ENCODE data around the gene USP15. TPM values are rescaled to one million over a fixed set of nuclear protein-coding genes. Genes with fewer than 3 reads are reported as not detected.

Gene USP15
- total and polyA plus RNA-seq, 2 of the 8 experiments (the other 6 are each of a cell fraction or from before 2014, with no cell fraction given), result 12.7 to 38.6 TPM

DNA sequence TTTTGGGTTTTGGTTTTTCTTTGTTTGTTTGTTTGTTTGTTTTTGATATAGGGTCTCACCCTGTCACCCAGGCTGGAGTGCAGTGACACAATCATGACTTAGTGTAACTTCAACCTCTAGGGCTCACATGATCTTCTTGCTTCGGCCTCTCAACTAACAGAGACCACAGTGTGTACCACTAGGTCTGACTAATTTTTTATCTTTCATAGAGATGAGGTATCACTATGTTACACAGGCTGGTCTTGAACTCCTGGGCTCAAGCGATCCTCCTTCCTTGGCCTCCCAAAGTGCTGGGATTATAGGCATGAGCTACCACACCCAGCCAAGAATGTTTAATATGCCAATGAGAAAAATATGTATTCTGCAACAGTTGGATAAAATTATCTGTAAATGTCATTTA is 29.6 kb upstream of the USP15 start:
- H3K27ac ChIP-seq (ENCODE audit: low read depth, low read length), result no peak overlapping the region
- no peak overlapping the region for H2BK12ac ChIP-seq (ENCODE audit: low read depth, low read length)
- no peak overlapping the region for H2BK120ac ChIP-seq (replicated peaks; ENCODE audit: low read depth, low read length)
- H2BK5ac ChIP-seq (ENCODE audit: low read depth, low read length), result no peak overlapping the region
- no peak overlapping the region for H3K18ac ChIP-seq (ENCODE audit: extremely low read depth, low read length)
- FAIRE-seq (no peak), DNase-seq (ENCODE audit: low read depth in 1 of 2, low spot score in 2 of 2) (no peak)
- H3K4me2 ChIP-seq (ENCODE audit: insufficient read depth in 1 of 2, low read depth in 2 of 2, low read length in 2 of 2), result no peak overlapping the region
- no peaks in the 10 kb centered on the region for H4K20me1 ChIP-seq (replicated peaks in 1 of 2; ENCODE audit: control insufficient read depth in 1 of 2, insufficient read depth in 2 of 2, low read length in 2 of 2)
- no peaks in the 10 kb centered on the region for H3K79me1 ChIP-seq (ENCODE audit: low read depth, low read length)
- H3K9ac ChIP-seq (replicated peaks in 1 of 4; ENCODE audit: extremely low read depth in 1 of 4, low read depth in 3 of 4, low read length in 3 of 4), result no peak overlapping the region
- 88% methylated on average over 2 of the region's 2 CpGs; no CpG with 5 or more reads in 1 of the 2 experiments for WGBS, 2 experiments (ENCODE audit: extremely low coverage in 1 of 2, insufficient coverage in 1 of 2, insufficient read length in 1 of 2, insufficient replicate concordance in 2 of 2, low coverage in 1 of 2, low lambda C conversion rate in 2 of 2, missing lambda C conversion rate in 1 of 2)
- H3K14ac ChIP-seq (ENCODE audit: insufficient read length), result no peak overlapping the region
- no peaks in the 10 kb centered on the region for H3K79me2 ChIP-seq (ENCODE audit: control insufficient read depth in 1 of 2, insufficient read depth in 2 of 2, low read length in 2 of 2)
- no peak overlapping the region for H2BK20ac ChIP-seq (ENCODE audit: low read length)
- H3K23ac ChIP-seq (ENCODE audit: insufficient read length), result no peak overlapping the region
- H3K23me2 ChIP-seq (ENCODE audit: low read depth, low read length), result no peaks in the 10 kb centered on the region
- H4K91ac ChIP-seq (replicated peaks; ENCODE audit: insufficient read length, low read length), result no peak overlapping the region
- no peaks in the 10 kb centered on the region for H3K27me3 ChIP-seq (replicated peaks in 1 of 4; ENCODE audit: control insufficient read depth in 3 of 4, extremely low read depth in 1 of 4, insufficient read depth in 3 of 4, low read length in 3 of 4)
- TF ChIP-seq FOSL1 (IDR thresholded peaks at IDR 0.05; ENCODE audit: insufficient read depth, low read depth, low read length), result no peak
- no peak for TF ChIP-seq JUN (IDR thresholded peaks at IDR 0.05; ENCODE audit: low read depth, low read length)
- no peak for TF ChIP-seq BCL11A (IDR thresholded peaks at IDR 0.05; ENCODE audit: low read depth in 2 of 2, low read length in 2 of 2)
- no peak for TF ChIP-seq CREB1 (IDR thresholded peaks at IDR 0.05)
- TF ChIP-seq KDM5A (IDR thresholded peaks at IDR 0.05; ENCODE audit: low read length), result no peak
- no peak for TF ChIP-seq SP4 (IDR thresholded peaks at IDR 0.05; ENCODE audit: low read length)
- TF ChIP-seq HDAC6 (IDR thresholded peaks at IDR 0.05; ENCODE audit: low read depth, low read length), result no peak
- TF ChIP-seq RBBP5 (IDR thresholded peaks at IDR 0.05; ENCODE audit: borderline replicate concordance, low read depth, low read length), result no peak
- TF ChIP-seq RNF2 (IDR thresholded peaks at IDR 0.05; ENCODE audit: borderline replicate concordance, low read depth, low read length, missing control alignments, poor library complexity, severe bottlenecking), result no peak
- no peak for TF ChIP-seq ZNF274 (IDR thresholded peaks at IDR 0.05; ENCODE audit: borderline replicate concordance, extremely low read depth, low read length)
- no peak overlapping the region for H2AFZ ChIP-seq (ENCODE audit: low read length)
- no peak overlapping the region for H4K5ac ChIP-seq (ENCODE audit: insufficient read length, low read depth, low read length)
- CTCF ChIA-PET (ENCODE audit: partially characterized antibody), result interaction anchor here (1.5 kb wide), 1 partner anchor 20 kb away, joined by 4 read pairs; no protein-coding TSS in a partner anchor
- H2BK15ac ChIP-seq (ENCODE audit: low read length), result no peak overlapping the region
- POLR2A ChIA-PET (ENCODE audit: partially characterized antibody), result no interaction called here
- H3K36me3 ChIP-seq (ENCODE audit: control insufficient read depth in 2 of 4, insufficient read depth in 4 of 4, low read length in 3 of 4), result no peaks in the 10 kb centered on the region
- H2AK5ac ChIP-seq (ENCODE audit: low read depth, low read length), result no peak overlapping the region
- no peak overlapping the region for H4K8ac ChIP-seq (ENCODE audit: extremely low read depth, insufficient read depth, low read length)
- H3K4ac ChIP-seq (replicated peaks; ENCODE audit: insufficient read length, low read depth, low read length), result no peak overlapping the region
- H3K4me1 ChIP-seq (replicated peaks in 1 of 4; ENCODE audit: control insufficient read depth in 3 of 4, insufficient read depth in 4 of 4, low read length in 3 of 4), result no peaks in the 10 kb centered on the region
- no peaks in the 10 kb centered on the region for H3K9me3 ChIP-seq (ENCODE audit: insufficient read depth in 2 of 2, low read depth in 1 of 2, low read length in 1 of 2)
- H3K56ac ChIP-seq (replicated peaks; ENCODE audit: insufficient read length, low read depth, low read length), result no peak overlapping the region
- H3K4me3 ChIP-seq (ENCODE audit: extremely low read depth in 1 of 4, insufficient read depth in 2 of 4, low read depth in 3 of 4, low read length in 4 of 4), result no peak overlapping the region

All from H1 (cell line).